ENCODE data around the gene CNTNAP2.

- TF ChIP-seq, protein P1, sequence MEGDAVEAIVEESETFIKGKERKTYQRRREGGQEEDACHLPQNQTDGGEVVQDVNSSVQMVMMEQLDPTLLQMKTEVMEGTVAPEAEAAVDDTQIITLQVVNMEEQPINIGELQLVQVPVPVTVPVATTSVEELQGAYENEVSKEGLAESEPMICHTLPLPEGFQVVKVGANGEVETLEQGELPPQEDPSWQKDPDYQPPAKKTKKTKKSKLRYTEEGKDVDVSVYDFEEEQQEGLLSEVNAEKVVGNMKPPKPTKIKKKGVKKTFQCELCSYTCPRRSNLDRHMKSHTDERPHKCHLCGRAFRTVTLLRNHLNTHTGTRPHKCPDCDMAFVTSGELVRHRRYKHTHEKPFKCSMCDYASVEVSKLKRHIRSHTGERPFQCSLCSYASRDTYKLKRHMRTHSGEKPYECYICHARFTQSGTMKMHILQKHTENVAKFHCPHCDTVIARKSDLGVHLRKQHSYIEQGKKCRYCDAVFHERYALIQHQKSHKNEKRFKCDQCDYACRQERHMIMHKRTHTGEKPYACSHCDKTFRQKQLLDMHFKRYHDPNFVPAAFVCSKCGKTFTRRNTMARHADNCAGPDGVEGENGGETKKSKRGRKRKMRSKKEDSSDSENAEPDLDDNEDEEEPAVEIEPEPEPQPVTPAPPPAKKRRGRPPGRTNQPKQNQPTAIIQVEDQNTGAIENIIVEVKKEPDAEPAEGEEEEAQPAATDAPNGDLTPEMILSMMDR (conservative IDR thresholded peaks at IDR 0.05): no peak
- TF ChIP-seq ZFX (IDR thresholded peaks at IDR 0.05): no peak
Observed at GRCh38 chr7:146681487-146681886, 564.9 kb downstream of the CNTNAP2 start.

Measured in C4-2B (cell line).